ENCODE results near the gene ATG13.
"Not testable (repeated sequence)": the region's sequence is repeated elsewhere in the genome, so short reads cannot be mapped to it uniquely, and the experiment has no call there.

ATG13 gene

GRCh38 chr11:46706886-46707285, 89.5 kb downstream of the ATG13 start:
- no peak overlapping the region for H3K27ac ChIP-seq (ENCODE audit: low read length)
- H2AFZ ChIP-seq (ENCODE audit: low read length): no peak overlapping the region
- H3K4me1 ChIP-seq (ENCODE audit: low read length): 0 out of 2 replicates have a peak, but pooled peaks cover under 1% of the 10 kb centered on the region
- DNase-seq: no peak
- H3K27me3 ChIP-seq (replicated peaks; ENCODE audit: insufficient read depth, low read length): no peaks in the 10 kb centered on the region
- H3F3A ChIP-seq (ENCODE audit: insufficient read depth, low read length): no peaks in the 10 kb centered on the region
- no peak overlapping the region for H3K4me2 ChIP-seq (ENCODE audit: low read depth, low read length)
- no peaks in the 10 kb centered on the region; the same call in none of the 2 replicates for H3K36me3 ChIP-seq (replicated peaks; ENCODE audit: insufficient read depth, low read length)
- peaks cover 20% of the 10 kb centered on the region for H3K79me2 ChIP-seq (ENCODE audit: low read length)
- no peaks in the 10 kb centered on the region for H3K9me2 ChIP-seq (replicated peaks; ENCODE audit: insufficient read depth, low read length)
- H3K9me3 ChIP-seq (replicated peaks; ENCODE audit: insufficient read depth, low read length): no peaks in the 10 kb centered on the region
- TF ChIP-seq, protein P1, sequence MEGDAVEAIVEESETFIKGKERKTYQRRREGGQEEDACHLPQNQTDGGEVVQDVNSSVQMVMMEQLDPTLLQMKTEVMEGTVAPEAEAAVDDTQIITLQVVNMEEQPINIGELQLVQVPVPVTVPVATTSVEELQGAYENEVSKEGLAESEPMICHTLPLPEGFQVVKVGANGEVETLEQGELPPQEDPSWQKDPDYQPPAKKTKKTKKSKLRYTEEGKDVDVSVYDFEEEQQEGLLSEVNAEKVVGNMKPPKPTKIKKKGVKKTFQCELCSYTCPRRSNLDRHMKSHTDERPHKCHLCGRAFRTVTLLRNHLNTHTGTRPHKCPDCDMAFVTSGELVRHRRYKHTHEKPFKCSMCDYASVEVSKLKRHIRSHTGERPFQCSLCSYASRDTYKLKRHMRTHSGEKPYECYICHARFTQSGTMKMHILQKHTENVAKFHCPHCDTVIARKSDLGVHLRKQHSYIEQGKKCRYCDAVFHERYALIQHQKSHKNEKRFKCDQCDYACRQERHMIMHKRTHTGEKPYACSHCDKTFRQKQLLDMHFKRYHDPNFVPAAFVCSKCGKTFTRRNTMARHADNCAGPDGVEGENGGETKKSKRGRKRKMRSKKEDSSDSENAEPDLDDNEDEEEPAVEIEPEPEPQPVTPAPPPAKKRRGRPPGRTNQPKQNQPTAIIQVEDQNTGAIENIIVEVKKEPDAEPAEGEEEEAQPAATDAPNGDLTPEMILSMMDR (IDR thresholded peaks at IDR 0.05; ENCODE audit: low read length): no peak
- TF ChIP-seq EZH2phosphoT487 (IDR thresholded peaks at IDR 0.05; ENCODE audit: low read length): no peak
- TF ChIP-seq EZH2 (optimal IDR thresholded peaks at IDR 0.05; ENCODE audit: low read depth, low read length): no peak
- no peaks in the 10 kb centered on the region for H4K20me1 ChIP-seq (ENCODE audit: insufficient read depth, low read length)
- H3K4me3 ChIP-seq (ENCODE audit: low read length): no peak overlapping the region
- H3K9ac ChIP-seq (ENCODE audit: low read length): no peak overlapping the region

DNA sequence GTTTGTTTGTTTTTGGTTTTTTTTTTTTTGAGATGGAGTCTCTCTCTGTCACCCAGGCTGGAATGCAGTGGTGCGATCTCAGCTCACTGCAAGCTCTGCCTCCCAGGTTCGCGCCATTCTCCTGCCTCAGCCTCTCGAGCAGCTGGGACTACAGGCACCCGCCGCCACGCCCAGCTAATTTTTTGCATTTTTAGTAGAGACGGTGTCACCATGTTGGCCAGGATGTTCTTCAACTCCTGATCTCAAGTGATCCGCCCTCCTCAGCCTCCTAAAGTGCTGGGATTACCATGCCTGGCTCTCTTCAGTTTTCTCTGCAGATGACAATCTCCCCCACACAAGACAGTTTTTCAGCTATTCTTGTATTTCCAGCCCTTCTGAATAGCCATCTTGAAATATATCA, 92.0 kb downstream of the ATG13 start:
- DNase-seq; H3K79me2 ChIP-seq (ENCODE audit: low read length); H3K9me3 ChIP-seq (replicated peaks; ENCODE audit: insufficient read depth, low read length); H3K4me1 ChIP-seq (ENCODE audit: low read length); H3K27ac ChIP-seq (ENCODE audit: low read length); H3K36me3 ChIP-seq (replicated peaks; ENCODE audit: insufficient read depth, low read length); H3K9me2 ChIP-seq (replicated peaks; ENCODE audit: insufficient read depth, low read length); H3K9ac ChIP-seq (ENCODE audit: low read length); H3K4me2 ChIP-seq (ENCODE audit: low read depth, low read length); H3F3A ChIP-seq (ENCODE audit: insufficient read depth, low read length); H4K20me1 ChIP-seq (ENCODE audit: insufficient read depth, low read length); H3K4me3 ChIP-seq (ENCODE audit: low read length); H2AFZ ChIP-seq (ENCODE audit: low read length); H3K27me3 ChIP-seq (replicated peaks; ENCODE audit: insufficient read depth, low read length): not testable (repeated sequence)

DNA sequence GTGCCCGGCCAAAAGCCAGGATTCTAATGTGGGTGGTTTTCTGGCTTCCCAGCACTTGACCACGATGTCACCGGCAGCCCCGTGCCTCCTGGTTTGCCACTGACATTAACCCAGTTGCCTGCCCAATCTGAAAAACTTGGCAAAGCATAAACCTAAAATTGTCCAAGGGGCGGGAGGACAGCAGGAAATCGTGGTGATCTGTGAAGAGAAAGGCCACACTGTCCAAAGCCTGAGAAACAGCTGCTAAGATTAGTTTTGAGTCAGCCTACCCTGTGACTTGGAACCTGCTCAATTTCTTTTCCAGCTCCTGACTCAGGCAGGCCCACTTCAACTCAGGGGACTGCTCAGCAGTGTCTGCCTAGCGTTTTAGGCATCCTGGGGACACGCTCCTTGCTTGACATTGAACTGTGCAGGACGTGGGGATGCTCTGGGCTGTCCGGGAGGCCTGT, 93.5 kb downstream of the ATG13 start:
- Histone ChIP-seq H3K27ac (ENCODE audit: low read length) (no peak overlapping the region), H3K27me3 (replicated peaks; ENCODE audit: insufficient read depth, low read length) (no peaks in the 10 kb centered on the region), H3K4me1 (ENCODE audit: low read length) (no peaks in the 10 kb centered on the region), H2AFZ (ENCODE audit: low read length) (no peak overlapping the region), H3K9me2 (replicated peaks; ENCODE audit: insufficient read depth, low read length) (no peaks in the 10 kb centered on the region), H4K20me1 (ENCODE audit: insufficient read depth, low read length) (no peaks in the 10 kb centered on the region), H3K79me2 (ENCODE audit: low read length) (no peaks in the 10 kb centered on the region), H3K9ac (ENCODE audit: low read length) (no peak overlapping the region), H3K4me2 (ENCODE audit: low read depth, low read length) (no peak overlapping the region), H3F3A (ENCODE audit: insufficient read depth, low read length) (no peaks in the 10 kb centered on the region), H3K9me3 (replicated peaks; ENCODE audit: insufficient read depth, low read length) (no peaks in the 10 kb centered on the region), H3K4me3 (ENCODE audit: low read length) (no peak overlapping the region), H3K36me3 (replicated peaks; ENCODE audit: insufficient read depth, low read length) (no peaks in the 10 kb centered on the region)
- no peak for DNase-seq
- TF ChIP-seq EZH2 (optimal IDR thresholded peaks at IDR 0.05; ENCODE audit: low read depth, low read length) (no peak), EZH2phosphoT487 (IDR thresholded peaks at IDR 0.05; ENCODE audit: low read length) (no peak)
- TF ChIP-seq, protein P1 (IDR thresholded peaks at IDR 0.05; ENCODE audit: low read length): no peak

- Histone ChIP-seq H3K27ac (ENCODE audit: low read length) (no peak overlapping the region), H3K4me3 (ENCODE audit: low read length) (no peak overlapping the region), H3K9me2 (replicated peaks; ENCODE audit: insufficient read depth, low read length) (no peaks in the 10 kb centered on the region), H3K79me2 (ENCODE audit: low read length) (no peaks in the 10 kb centered on the region), H3K27me3 (replicated peaks; ENCODE audit: insufficient read depth, low read length) (no peaks in the 10 kb centered on the region), H4K20me1 (ENCODE audit: insufficient read depth, low read length) (no peaks in the 10 kb centered on the region), H3K4me1 (ENCODE audit: low read length) (no peaks in the 10 kb centered on the region), H3K36me3 (replicated peaks; ENCODE audit: insufficient read depth, low read length) (no peaks in the 10 kb centered on the region), H3F3A (ENCODE audit: insufficient read depth, low read length) (no peaks in the 10 kb centered on the region), H3K9ac (ENCODE audit: low read length) (no peak overlapping the region), H2AFZ (ENCODE audit: low read length) (no peak overlapping the region), H3K4me2 (ENCODE audit: low read depth, low read length) (no peak overlapping the region), H3K9me3 (replicated peaks; ENCODE audit: insufficient read depth, low read length) (no peaks in the 10 kb centered on the region)
- TF ChIP-seq EZH2 (optimal IDR thresholded peaks at IDR 0.05; ENCODE audit: low read depth, low read length) (no peak), EZH2phosphoT487 (IDR thresholded peaks at IDR 0.05; ENCODE audit: low read length) (no peak)
- TF ChIP-seq, protein P1 (IDR thresholded peaks at IDR 0.05; ENCODE audit: low read length): no peak
- DNase-seq: no peak
Observed at GRCh38 chr11:46711303-46711702, 94.0 kb downstream of the ATG13 start.

Measured in MM.1S (cell line).